Measurements from ENCODE around the gene DAAM2. TPM values are rescaled to one million over a fixed set of nuclear protein-coding genes. Genes with fewer than 3 reads are reported as not detected.

DAAM2 gene
- total RNA-seq, 1 donor from 2014 or later = 22.1 TPM

DNA sequence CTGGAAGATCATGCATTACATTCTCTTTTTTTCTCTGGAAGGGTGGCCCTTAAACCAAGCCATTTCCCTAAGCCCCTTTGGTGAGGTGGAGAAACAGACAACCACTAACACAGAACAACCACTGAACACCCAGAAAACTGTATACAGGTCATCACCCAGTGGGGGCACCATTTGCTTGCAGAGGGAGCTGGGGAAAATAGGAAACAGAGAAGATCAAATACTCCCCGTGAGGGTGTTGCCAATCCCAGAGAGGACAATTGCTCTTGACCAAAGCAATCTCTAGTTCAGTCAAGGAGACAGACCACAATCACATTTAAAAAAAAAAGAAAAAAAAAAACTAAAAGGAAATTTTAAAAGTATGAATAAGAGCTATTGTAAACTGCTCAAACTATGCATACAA lies 865 bp upstream of the DAAM2 start:
- peak in 1 of 2 donors; percentile 52 for DNase-seq (ENCODE audit: extremely low spot score in 2 of 2)
- TF ChIP-seq POLR2A (IDR thresholded peaks at IDR 0.05) (no peak), POLR2AphosphoS5 (IDR thresholded peaks at IDR 0.05; ENCODE audit: insufficient read depth in 1 of 2, low read depth in 1 of 2) (no peak)
- TF ChIP-seq, protein P1, sequence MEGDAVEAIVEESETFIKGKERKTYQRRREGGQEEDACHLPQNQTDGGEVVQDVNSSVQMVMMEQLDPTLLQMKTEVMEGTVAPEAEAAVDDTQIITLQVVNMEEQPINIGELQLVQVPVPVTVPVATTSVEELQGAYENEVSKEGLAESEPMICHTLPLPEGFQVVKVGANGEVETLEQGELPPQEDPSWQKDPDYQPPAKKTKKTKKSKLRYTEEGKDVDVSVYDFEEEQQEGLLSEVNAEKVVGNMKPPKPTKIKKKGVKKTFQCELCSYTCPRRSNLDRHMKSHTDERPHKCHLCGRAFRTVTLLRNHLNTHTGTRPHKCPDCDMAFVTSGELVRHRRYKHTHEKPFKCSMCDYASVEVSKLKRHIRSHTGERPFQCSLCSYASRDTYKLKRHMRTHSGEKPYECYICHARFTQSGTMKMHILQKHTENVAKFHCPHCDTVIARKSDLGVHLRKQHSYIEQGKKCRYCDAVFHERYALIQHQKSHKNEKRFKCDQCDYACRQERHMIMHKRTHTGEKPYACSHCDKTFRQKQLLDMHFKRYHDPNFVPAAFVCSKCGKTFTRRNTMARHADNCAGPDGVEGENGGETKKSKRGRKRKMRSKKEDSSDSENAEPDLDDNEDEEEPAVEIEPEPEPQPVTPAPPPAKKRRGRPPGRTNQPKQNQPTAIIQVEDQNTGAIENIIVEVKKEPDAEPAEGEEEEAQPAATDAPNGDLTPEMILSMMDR (IDR thresholded peaks at IDR 0.05) = no peak
- Histone ChIP-seq H3K36me3 (no peaks in the 10 kb centered on the region), H3K27me3 (no peaks in the 10 kb centered on the region), H3K4me1 (peaks cover 26% of the 10 kb centered on the region), H3K9me3 (no peaks in the 10 kb centered on the region), H3K4me3 (no peak overlapping the region), H3K27ac (no peak overlapping the region)
- intact Hi-C loops (cut with DNase I) = no loop called here

DNA sequence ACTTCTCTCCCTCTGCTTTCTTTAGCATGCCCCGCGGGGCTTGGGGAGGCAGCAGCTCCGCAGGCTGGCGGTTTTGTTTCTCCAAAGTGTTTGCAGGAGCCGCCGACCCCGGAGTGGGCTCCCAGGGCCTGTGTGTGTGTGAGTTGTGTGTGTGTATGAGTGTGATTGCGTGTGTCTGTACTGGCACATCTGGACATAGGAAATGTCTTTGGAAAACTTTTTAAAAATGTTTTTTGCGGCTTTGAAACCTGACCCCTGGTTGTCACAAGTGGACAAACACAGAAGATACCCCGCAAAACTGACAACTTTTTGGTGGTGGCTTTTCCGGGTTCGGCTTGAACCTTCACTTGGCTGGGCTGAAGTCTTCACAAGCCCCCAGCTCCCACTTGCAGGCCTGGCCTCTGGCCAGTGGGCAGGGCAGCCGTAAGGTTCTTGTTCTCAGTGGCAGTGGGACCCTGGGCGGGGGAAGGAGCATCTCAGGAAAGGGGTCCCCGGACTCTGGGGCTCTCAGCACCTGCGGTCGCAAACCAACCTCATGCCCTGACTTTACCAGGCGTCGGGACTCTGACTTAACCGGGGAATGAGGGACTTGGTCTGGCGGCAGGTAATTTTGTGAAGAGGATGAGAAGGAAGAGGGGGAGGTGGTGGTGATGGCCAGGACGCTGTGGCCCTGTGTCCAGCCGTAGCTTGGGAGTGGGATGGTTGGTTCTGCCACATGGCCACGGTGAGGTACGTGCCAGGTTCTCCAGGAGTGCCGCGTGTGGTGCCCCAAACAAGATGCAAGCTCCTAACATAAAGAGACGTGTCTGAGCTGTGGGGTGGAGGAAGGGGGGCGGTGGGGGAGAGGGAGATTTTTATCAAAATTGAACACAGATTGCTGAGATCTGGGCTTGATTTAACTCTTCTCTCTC lies 619 bp downstream of the DAAM2 start:
- peak overlapping the region; percentile 81 for H3K27ac ChIP-seq
- peak in 1 of 2 donors; percentile 86 for DNase-seq (ENCODE audit: extremely low spot score in 2 of 2)
- TF ChIP-seq POLR2A (IDR thresholded peaks at IDR 0.05) (no peak), POLR2AphosphoS5 (IDR thresholded peaks at IDR 0.05; ENCODE audit: insufficient read depth in 1 of 2, low read depth in 1 of 2) (peak in 1 of 2 donors; percentile 10)
- intact Hi-C loops (cut with DNase I) = no loop called here
- no peaks in the 10 kb centered on the region for H3K27me3 ChIP-seq
- peaks cover 34% of the 10 kb centered on the region for H3K4me1 ChIP-seq
- no peaks in the 10 kb centered on the region for H3K36me3 ChIP-seq
- H3K9me3 ChIP-seq = no peaks in the 10 kb centered on the region
- H3K4me3 ChIP-seq = peak overlapping the region; percentile 58 to 62

DNA sequence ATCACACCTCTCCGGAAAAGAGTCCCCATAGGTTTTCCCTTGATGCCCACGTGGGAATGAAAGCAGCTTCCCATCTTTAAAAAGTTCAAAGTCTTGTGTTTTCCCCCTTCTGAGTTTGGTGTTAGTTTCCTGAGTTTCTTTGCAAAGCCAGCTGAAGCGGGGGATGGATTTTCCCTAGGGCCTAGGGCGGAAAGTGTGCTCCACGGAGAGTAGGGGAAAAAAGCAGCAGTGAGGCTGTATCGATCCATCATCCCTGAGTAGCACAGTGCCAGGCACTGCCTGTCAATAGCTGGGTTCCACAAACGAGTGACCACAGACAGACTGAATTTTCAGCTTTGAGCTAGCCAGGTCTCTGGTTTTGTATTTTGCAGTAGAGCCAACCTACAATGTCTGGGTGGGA lies 1.3 kb downstream of the DAAM2 start:
- peak in 1 of 2 donors; percentile 72 for DNase-seq (ENCODE audit: extremely low spot score in 2 of 2)
- Histone ChIP-seq H3K4me3 (peak overlapping the region; percentile 58 to 62), H3K9me3 (no peaks in the 10 kb centered on the region), H3K4me1 (peaks cover 34% of the 10 kb centered on the region), H3K27ac (peak overlapping the region; percentile 81), H3K36me3 (no peaks in the 10 kb centered on the region), H3K27me3 (no peaks in the 10 kb centered on the region)
- intact Hi-C loops (cut with DNase I) = no loop called here
- no peak for TF ChIP-seq POLR2A (IDR thresholded peaks at IDR 0.05)

DNA sequence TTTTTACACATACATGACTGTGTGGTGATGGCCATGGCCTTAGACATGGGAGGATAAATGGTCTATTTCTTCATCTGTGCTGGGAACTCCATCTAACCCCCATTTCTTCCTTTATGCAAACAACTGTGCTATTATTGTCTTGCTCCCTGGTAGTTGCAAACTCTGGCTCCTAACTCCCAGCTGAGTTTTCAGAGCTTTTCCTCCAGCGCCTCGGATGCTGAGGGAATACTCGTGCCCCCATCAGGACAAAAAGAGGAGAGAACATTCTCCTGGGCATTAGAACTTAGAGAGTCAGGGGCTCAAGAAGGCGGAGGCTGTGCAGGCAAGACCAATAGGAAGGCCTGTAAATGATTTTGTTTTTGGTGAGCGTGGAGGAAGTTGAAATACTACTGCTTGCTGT lies 2.1 kb downstream of the DAAM2 start:
- no peaks in the 10 kb centered on the region for H3K27me3 ChIP-seq
- H3K27ac ChIP-seq = peak overlapping the region; percentile 81
- peak in 1 of 2 donors; percentile 70 for DNase-seq (ENCODE audit: extremely low spot score in 2 of 2)
- no peaks in the 10 kb centered on the region for H3K36me3 ChIP-seq
- H3K9me3 ChIP-seq = no peaks in the 10 kb centered on the region
- TF ChIP-seq POLR2AphosphoS5 (IDR thresholded peaks at IDR 0.05; ENCODE audit: insufficient read depth in 1 of 2, low read depth in 1 of 2) (no peak), POLR2A (IDR thresholded peaks at IDR 0.05) (no peak)
- TF ChIP-seq, protein P1 (IDR thresholded peaks at IDR 0.05) = no peak
- peak overlapping the region; percentile 58 to 62 for H3K4me3 ChIP-seq
- H3K4me1 ChIP-seq = peaks cover 34% of the 10 kb centered on the region
- intact Hi-C loops (cut with DNase I) = no loop called here

DNA sequence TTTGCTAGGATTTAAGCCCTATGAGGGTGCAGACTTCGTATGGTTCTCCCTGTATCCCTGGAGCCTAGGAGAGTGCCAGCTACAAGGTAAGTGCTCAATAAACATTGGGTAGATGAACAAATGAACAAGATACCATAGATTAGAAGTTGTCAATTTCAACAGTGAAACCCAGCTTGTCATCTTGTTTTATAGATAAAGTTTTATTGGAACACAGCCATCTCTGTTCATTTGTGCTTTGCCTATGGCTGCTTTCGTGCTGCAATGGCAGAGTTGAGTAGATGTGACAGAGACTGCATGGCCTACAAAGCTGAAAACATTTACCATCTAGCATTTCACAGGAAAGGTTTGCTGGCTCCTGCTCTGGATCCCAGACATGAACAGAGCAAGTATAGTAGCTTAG lies 5.6 kb downstream of the DAAM2 start:
- H3K27ac ChIP-seq = no peak overlapping the region
- H3K27me3 ChIP-seq = no peaks in the 10 kb centered on the region
- intact Hi-C loops (cut with DNase I) = no loop called here
- no peak for TF ChIP-seq POLR2AphosphoS5 (IDR thresholded peaks at IDR 0.05; ENCODE audit: insufficient read depth in 1 of 2, low read depth in 1 of 2)
- no peak for TF ChIP-seq POLR2A (IDR thresholded peaks at IDR 0.05)
- TF ChIP-seq, protein P1 (IDR thresholded peaks at IDR 0.05) = no peak
- peak in 1 of 2 donors; percentile 8 for DNase-seq (ENCODE audit: extremely low spot score in 2 of 2)
- no peaks in the 10 kb centered on the region for H3K36me3 ChIP-seq
- no peak overlapping the region for H3K4me3 ChIP-seq
- H3K9me3 ChIP-seq = no peaks in the 10 kb centered on the region
- H3K4me1 ChIP-seq = peaks cover 28% of the 10 kb centered on the region

Measured in vagina (tissue), 2 donors.